ENCODE measurements around the gene ITPK1. TPM values are rescaled to one million over a fixed set of nuclear protein-coding genes. Genes with fewer than 3 reads are reported as not detected.

Gene ITPK1
- total and polyA plus RNA-seq, 2 donors (not counting 3 experiments of a cell fraction or from before 2014, with no cell fraction given) = 39.6 to 51.8 TPM

DNA sequence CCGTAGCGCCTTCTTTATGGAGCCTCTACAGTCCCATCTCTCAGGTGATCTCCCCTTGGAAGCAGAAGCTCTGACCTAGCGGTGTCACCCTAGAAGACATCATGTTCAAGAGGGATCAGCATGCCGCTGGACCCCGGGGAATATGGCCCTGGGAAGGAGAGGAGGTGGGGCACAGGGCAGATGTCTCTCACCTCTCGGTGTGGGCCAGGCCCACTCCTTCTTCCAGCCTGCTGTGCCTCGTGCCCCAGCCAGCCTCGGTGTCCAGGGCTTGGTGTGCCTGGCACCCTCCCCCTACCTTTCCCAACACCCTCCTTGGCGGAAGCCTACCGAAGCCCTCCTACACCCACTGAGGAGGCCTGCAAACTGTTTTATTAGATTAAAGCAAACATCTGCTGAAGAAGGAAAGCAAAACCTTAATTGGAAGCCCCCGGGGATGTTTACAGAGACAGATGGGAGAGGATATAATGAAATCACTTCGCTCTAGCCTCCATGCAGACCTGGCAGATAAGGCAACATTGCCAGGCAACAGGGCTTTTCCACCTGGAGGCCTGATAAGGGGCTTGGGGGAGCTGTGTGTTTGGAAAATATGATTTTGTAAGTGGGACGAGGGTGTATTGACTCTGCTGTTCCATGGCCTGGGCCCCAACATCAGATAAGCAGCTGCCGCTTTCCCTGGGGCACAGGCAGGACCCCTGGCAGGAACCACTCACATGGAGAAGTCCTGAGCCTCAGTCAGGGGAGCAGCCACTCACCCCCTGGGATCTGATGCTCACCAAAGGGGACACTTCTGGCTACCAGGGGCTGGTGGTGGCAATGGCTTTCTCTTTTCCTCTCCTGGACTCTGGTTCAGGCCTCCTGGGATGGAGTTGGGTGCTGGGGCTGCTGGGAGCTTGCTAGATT, 198.4 kb downstream of the ITPK1 start:
- FAIRE-seq = no peak
- Histone ChIP-seq H3K4me1 (ENCODE audit: control insufficient read depth, extremely low read depth, insufficient read depth, low read length) (no peaks in the 10 kb centered on the region), H3K79me2 (ENCODE audit: control insufficient read depth, insufficient read depth, low read length) (no peaks in the 10 kb centered on the region), H3K36me3 (ENCODE audit: control insufficient read depth in 2 of 2, extremely low read depth in 1 of 2, insufficient read depth in 2 of 2, low read length in 2 of 2) (no peaks in the 10 kb centered on the region), H3K9me3 (replicated peaks; ENCODE audit: control insufficient read depth, insufficient read depth, low read length) (no peaks in the 10 kb centered on the region), H3K27me3 (ENCODE audit: control insufficient read depth in 2 of 2, insufficient read depth in 2 of 2, low read length in 2 of 2) (peaks cover 2% of the 10 kb centered on the region in 2 experiments), H3K4me2 (ENCODE audit: insufficient read depth, low read length) (no peak overlapping the region), H3K27ac (ENCODE audit: insufficient read depth, low read depth, low read length) (no peak overlapping the region), H4K20me1 (replicated peaks; ENCODE audit: control insufficient read depth, extremely low read depth, insufficient read depth, low read length) (no peaks in the 10 kb centered on the region), H3K4me3 (replicated peaks in 1 of 3; ENCODE audit: insufficient read depth in 1 of 3, low read depth in 1 of 3, low read length in 3 of 3) (no peak overlapping the region), H2AFZ (ENCODE audit: low read depth, low read length) (no peak overlapping the region), H3K9ac (replicated peaks; ENCODE audit: extremely low read depth, insufficient read depth, low read length) (no peak overlapping the region), H3K9me1 (replicated peaks; ENCODE audit: control insufficient read depth, extremely low read depth, insufficient read depth, low read length) (no peaks in the 10 kb centered on the region)
- dilution Hi-C loops (cut with MboI; ENCODE audit: extremely low pct_ligation_motif_present, low sequenced_read_pairs) = no loop called here
- TF ChIP-seq MYC (IDR thresholded peaks at IDR 0.05; ENCODE audit: low read depth, low read length) (no peak), FOS (IDR thresholded peaks at IDR 0.05; ENCODE audit: borderline replicate concordance, insufficient read depth, low read length) (no peak), JUN (IDR thresholded peaks at IDR 0.05; ENCODE audit: borderline replicate concordance, insufficient read depth, insufficient read length, low read depth) (no peak), CTCF (IDR thresholded peaks at IDR 0.05; ENCODE audit: extremely low read depth in 1 of 2, insufficient read depth in 1 of 2, low read depth in 1 of 2, low read length in 2 of 2) (no peak), MAX (IDR thresholded peaks at IDR 0.05; ENCODE audit: insufficient read depth, insufficient read length) (no peak), POLR2A (IDR thresholded peaks at IDR 0.05; ENCODE audit: low read depth, low read length) (no peak), EZH2 (IDR thresholded peaks at IDR 0.05; ENCODE audit: borderline replicate concordance, low read depth, low read length, severe bottlenecking) (no peak), POLR2AphosphoS5 (IDR thresholded peaks at IDR 0.05; ENCODE audit: insufficient read depth, low read depth, low read length) (no peak), GATA2 (IDR thresholded peaks at IDR 0.05; ENCODE audit: insufficient read depth, insufficient read length, low read depth, low read length) (no peak)
- DNase-seq (ENCODE audit: low read depth, low spot score) = no peak
- intact Hi-C loops (cut with micrococcal nuclease) = no loop called here
- ChIA-PET CTCF (no interaction called here), POLR2A (no interaction called here)
- no TSS peak for BruUV-seq (replicated peaks)
